Astrocyte (in vitro differentiated cells and primary cell): ENCODE data around the gene SOAT2. TPM values are rescaled to one million over a fixed set of nuclear protein-coding genes. Genes with fewer than 3 reads are reported as not detected.

Experiments used
- DNase-seq: peaks from one replicate; pipeline ENCODE4 v3.0.0-alpha.2; 2010; ENCODE audit warnings: low read depth
- FAIRE-seq: peaks from 2 replicates; lab custom pipeline; 2011; peaks lifted over from hg19 to GRCh38; lab: Jason Lieb, UNC
- H2AFZ ChIP-seq: 2 replicates; pipeline ENCODE4 v1.6.0; 2012; ENCODE audit warnings: low read depth, low read length, inconsistent platforms
- H3K27ac ChIP-seq: 2 replicates; pipeline ENCODE4 v1.5.1; 2011; ENCODE audit warnings: low read depth, low read length, inconsistent platforms
- H3K27me3 ChIP-seq: 2 replicates; pipeline ENCODE4 v1.6.0; 2011; ENCODE audit warnings: low read length, inconsistent platforms; ENCODE audit not compliant: insufficient read depth
- H3K36me3 ChIP-seq: 2 replicates; pipeline ENCODE4 v1.5.1; 2011; ENCODE audit warnings: low read length, inconsistent platforms; ENCODE audit not compliant: insufficient read depth
- H3K4me1 ChIP-seq: 2 replicates; pipeline ENCODE4 v1.5.1; 2011; ENCODE audit warnings: low read length, inconsistent platforms; ENCODE audit not compliant: insufficient read depth
- H3K4me2 ChIP-seq: 2 replicates; pipeline ENCODE4 v1.6.0; 2012; ENCODE audit warnings: low read length, inconsistent platforms
- H3K4me3 ChIP-seq: 2 replicates; pipeline ENCODE4 v1.5.1; 2011; ENCODE audit warnings: low read depth, mild to moderate bottlenecking, low read length, inconsistent platforms; ENCODE audit not compliant: insufficient read depth
- H3K79me2 ChIP-seq: 2 replicates; pipeline ENCODE4 v1.6.0; 2012; ENCODE audit warnings: mild to moderate bottlenecking, low read length, inconsistent platforms; ENCODE audit not compliant: insufficient read depth
- H3K9ac ChIP-seq: 2 replicates; pipeline ENCODE4 v1.6.0; 2012; ENCODE audit warnings: mild to moderate bottlenecking, low read length, inconsistent platforms
- H3K9me3 ChIP-seq: 2 replicates; pipeline ENCODE4 v1.5.1; 2012; ENCODE audit warnings: low read depth, mild to moderate bottlenecking, low read length, inconsistent platforms; ENCODE audit not compliant: insufficient read depth
- H4K20me1 ChIP-seq: 2 replicates; pipeline ENCODE4 v1.6.0; 2012; ENCODE audit warnings: low read length, inconsistent platforms; ENCODE audit not compliant: insufficient read depth
- H3K27ac Mint-ChIP-seq: one replicate; pipeline ENCODE4 v1.8.0; 2021; ENCODE audit warnings: mild to moderate bottlenecking, mixed read lengths; ENCODE audit not compliant: unreplicated experiment
- H3K27me3 Mint-ChIP-seq: one replicate; pipeline ENCODE4 v1.8.0; 2021; ENCODE audit warnings: low read depth, mixed read lengths; ENCODE audit not compliant: unreplicated experiment
- H3K36me3 Mint-ChIP-seq: one replicate; pipeline ENCODE4 v1.8.0; 2021; ENCODE audit warnings: low read depth, mixed read lengths; ENCODE audit not compliant: unreplicated experiment
- H3K4me1 Mint-ChIP-seq: one replicate; pipeline ENCODE4 v1.8.0; 2021; ENCODE audit warnings: low read depth, mixed read lengths; ENCODE audit not compliant: unreplicated experiment
- H3K4me3 Mint-ChIP-seq: one replicate; pipeline ENCODE4 v1.8.0; 2021; ENCODE audit warnings: mild to moderate bottlenecking, moderate library complexity, mixed read lengths; ENCODE audit not compliant: unreplicated experiment
- H3K9me3 Mint-ChIP-seq: one replicate; pipeline ENCODE4 v1.8.0; 2021; ENCODE audit warnings: mild to moderate bottlenecking, mixed read lengths; ENCODE audit not compliant: unreplicated experiment
- EZH2 ChIP-seq: IDR thresholded peaks from 2 replicates; pipeline ENCODE4 v1.6.1; 2012; ENCODE audit warnings: mild to moderate bottlenecking, low read length, inconsistent platforms; ENCODE audit not compliant: insufficient read depth
- total RNA-seq: library from RNA; stranded (reverse); gene quantifications from 2 replicates; pipeline ENCODE4 v1.2.1, GENCODE V29; 2021
- TF ChIP-seq, protein P1 (sequence below): IDR thresholded peaks from 2 replicates; pipeline ENCODE4 v1.5.1; 2011; ENCODE audit warnings: low read depth, mild to moderate bottlenecking, inconsistent platforms, low read length, moderate library complexity; ENCODE audit not compliant: insufficient read depth

Gene SOAT2
- total RNA-seq, 1 donor from 2014 or later: not detected

DNA sequence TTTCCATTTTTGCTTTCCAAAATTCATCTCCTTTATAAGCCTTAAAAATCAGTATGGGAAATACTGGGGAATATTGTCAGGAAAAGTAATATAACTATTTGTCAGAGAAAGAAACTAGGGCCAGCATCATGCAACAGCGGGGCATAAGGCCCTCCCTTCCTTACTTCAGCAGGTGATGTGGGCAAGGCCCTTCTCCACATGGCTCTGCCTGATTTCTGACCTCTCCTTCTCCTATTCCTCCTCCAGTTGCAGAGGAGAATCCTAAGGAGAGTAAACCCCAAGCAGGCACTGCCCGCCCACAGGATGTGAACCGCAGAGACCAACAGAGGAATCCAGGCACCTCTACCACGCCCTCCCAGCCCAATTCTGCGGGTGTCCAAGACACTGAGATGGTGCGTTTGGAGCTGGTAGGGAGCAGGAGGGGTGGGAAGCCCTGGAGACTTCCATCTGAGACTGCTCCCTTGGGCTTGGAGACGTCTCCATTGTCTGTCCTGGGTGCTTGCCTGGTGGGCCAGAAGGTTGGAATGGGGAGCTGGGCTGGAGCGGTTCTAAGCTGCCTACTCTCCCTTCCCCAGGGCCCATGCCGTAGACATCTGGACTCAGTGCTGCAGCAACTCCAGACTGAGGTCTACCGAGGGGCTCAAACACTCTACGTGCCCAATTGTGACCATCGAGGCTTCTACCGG is 2.7 kb upstream of the SOAT2 start:
- Histone ChIP-seq H3K4me3 (no peak overlapping the region), H3K79me2 (no peaks in the 10 kb centered on the region), H3K4me2 (no peak overlapping the region), H4K20me1 (no peaks in the 10 kb centered on the region), H2AFZ (no peak overlapping the region), H3K27ac (no peak overlapping the region), H3K27me3 (no peaks in the 10 kb centered on the region), H3K36me3 (no peaks in the 10 kb centered on the region), H3K9ac (no peak overlapping the region), H3K9me3 (no peaks in the 10 kb centered on the region), H3K4me1 (peaks cover 31% of the 10 kb centered on the region)
- Mint-ChIP-seq H3K27me3 (peaks cover 23% of the 10 kb centered on the region), H3K4me3 (no peak overlapping the region), H3K9me3 (no peaks in the 10 kb centered on the region), H3K27ac (no peak overlapping the region), H3K4me1 (peaks cover 23% of the 10 kb centered on the region), H3K36me3 (no peaks in the 10 kb centered on the region)
- no peak for DNase-seq
- no peak for FAIRE-seq
- TF ChIP-seq, protein P1, sequence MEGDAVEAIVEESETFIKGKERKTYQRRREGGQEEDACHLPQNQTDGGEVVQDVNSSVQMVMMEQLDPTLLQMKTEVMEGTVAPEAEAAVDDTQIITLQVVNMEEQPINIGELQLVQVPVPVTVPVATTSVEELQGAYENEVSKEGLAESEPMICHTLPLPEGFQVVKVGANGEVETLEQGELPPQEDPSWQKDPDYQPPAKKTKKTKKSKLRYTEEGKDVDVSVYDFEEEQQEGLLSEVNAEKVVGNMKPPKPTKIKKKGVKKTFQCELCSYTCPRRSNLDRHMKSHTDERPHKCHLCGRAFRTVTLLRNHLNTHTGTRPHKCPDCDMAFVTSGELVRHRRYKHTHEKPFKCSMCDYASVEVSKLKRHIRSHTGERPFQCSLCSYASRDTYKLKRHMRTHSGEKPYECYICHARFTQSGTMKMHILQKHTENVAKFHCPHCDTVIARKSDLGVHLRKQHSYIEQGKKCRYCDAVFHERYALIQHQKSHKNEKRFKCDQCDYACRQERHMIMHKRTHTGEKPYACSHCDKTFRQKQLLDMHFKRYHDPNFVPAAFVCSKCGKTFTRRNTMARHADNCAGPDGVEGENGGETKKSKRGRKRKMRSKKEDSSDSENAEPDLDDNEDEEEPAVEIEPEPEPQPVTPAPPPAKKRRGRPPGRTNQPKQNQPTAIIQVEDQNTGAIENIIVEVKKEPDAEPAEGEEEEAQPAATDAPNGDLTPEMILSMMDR: no peak
- TF ChIP-seq EZH2: no peak

DNA sequence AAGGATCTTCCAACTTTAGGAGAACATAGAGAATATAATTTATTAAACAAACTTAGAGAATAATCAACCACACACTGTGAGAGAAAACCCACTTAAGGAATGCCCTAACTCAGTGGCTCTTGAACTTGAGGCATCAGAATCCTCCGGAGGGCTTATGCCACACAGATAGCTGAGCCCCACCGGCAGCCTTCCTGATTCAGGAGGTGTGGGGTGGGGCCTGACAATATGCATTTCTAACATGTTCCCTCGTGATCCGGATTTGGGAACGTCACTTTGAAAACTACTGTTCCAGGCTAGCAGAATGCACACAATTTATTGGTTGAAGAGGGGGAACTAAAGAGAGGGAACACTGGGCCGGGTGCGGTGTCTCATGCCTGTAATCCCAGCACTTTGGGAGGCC is 2.0 kb upstream of the SOAT2 start:
- no peak overlapping the region for H3K4me3 Mint-ChIP-seq
- H3K27ac Mint-ChIP-seq: no peak overlapping the region
- FAIRE-seq: no peak
- H4K20me1 ChIP-seq: no peaks in the 10 kb centered on the region
- no peak overlapping the region for H3K4me2 ChIP-seq
- H3K79me2 ChIP-seq: no peaks in the 10 kb centered on the region
- H3K4me1 Mint-ChIP-seq: peaks cover 22% of the 10 kb centered on the region
- H3K27ac ChIP-seq: no peak overlapping the region
- H3K36me3 ChIP-seq: no peaks in the 10 kb centered on the region
- no peak overlapping the region for H3K9ac ChIP-seq
- H3K4me1 ChIP-seq: peaks cover 27% of the 10 kb centered on the region
- no peak for DNase-seq
- H3K4me3 ChIP-seq: no peak overlapping the region
- TF ChIP-seq EZH2: no peak
- TF ChIP-seq, protein P1: no peak
- H3K9me3 Mint-ChIP-seq: no peaks in the 10 kb centered on the region
- no peaks in the 10 kb centered on the region for H3K36me3 Mint-ChIP-seq
- no peaks in the 10 kb centered on the region for H3K9me3 ChIP-seq
- H3K27me3 Mint-ChIP-seq: peaks cover 20% of the 10 kb centered on the region
- H2AFZ ChIP-seq: no peak overlapping the region
- H3K27me3 ChIP-seq: no peaks in the 10 kb centered on the region
